ENCODE measurements around the gene LZTS2.

Gene LZTS2

GRCh38 chr10:101056365-101057151 lies 57.0 kb downstream of the LZTS2 start:
- DNase-seq, result no peak
